ENCODE measurements around the gene FILIP1L. TPM values are rescaled to one million over a fixed set of nuclear protein-coding genes. Genes with fewer than 3 reads are reported as not detected.
A peak's percentile ranks its signal among the peaks of the same experiment; 100 is the strongest.

The FILIP1L gene
- total and polyA plus RNA-seq, 2 of the 13 experiments (the other 11 are each of a cell fraction or from before 2014, with no cell fraction given): 8.1 to 187 TPM

DNA sequence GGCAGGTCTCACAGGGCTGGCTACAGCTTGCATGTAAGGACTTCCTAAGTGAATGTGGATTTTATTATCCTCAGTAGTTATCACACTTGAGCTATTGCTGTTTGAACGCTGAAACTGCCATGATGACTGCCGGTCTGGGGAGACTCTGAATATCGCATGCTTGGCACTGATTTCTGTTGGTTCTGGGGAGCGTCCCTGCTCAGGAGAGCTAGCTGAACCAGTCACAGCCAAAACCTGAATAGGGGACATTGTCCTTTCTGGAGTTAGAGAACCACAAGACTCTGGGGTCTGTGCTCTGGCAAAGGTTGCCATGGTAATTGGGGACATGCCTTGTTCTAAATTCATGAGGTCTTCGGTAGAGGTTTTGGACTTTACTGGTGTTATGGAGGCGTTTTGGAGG lies 265.9 kb downstream of the FILIP1L start (continued):
- TF ChIP-seq, protein P1, sequence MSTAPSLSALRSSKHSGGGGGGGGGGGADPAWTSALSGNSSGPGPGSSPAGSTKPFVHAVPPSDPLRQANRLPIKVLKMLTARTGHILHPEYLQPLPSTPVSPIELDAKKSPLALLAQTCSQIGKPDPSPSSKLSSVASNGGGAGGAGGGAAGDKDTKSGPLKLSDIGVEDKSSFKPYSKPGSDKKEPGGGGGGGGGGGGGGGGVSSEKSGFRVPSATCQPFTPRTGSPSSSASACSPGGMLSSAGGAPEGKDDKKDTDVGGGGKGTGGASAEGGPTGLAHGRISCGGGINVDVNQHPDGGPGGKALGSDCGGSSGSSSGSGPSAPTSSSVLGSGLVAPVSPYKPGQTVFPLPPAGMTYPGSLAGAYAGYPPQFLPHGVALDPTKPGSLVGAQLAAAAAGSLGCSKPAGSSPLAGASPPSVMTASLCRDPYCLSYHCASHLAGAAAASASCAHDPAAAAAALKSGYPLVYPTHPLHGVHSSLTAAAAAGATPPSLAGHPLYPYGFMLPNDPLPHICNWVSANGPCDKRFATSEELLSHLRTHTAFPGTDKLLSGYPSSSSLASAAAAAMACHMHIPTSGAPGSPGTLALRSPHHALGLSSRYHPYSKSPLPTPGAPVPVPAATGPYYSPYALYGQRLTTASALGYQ (CRISPR knock-in tag; IDR thresholded peaks at IDR 0.05): no peak
- TF ChIP-seq, protein P2, sequence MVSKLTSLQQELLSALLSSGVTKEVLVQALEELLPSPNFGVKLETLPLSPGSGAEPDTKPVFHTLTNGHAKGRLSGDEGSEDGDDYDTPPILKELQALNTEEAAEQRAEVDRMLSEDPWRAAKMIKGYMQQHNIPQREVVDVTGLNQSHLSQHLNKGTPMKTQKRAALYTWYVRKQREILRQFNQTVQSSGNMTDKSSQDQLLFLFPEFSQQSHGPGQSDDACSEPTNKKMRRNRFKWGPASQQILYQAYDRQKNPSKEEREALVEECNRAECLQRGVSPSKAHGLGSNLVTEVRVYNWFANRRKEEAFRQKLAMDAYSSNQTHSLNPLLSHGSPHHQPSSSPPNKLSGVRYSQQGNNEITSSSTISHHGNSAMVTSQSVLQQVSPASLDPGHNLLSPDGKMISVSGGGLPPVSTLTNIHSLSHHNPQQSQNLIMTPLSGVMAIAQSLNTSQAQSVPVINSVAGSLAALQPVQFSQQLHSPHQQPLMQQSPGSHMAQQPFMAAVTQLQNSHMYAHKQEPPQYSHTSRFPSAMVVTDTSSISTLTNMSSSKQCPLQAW (CRISPR knock-in tag; IDR thresholded peaks at IDR 0.05): 0 out of 2 replicates have a peak, but pooled peaks have one; percentile 17
- TF ChIP-seq PTBP1 (IDR thresholded peaks at IDR 0.05; ENCODE audit: low read depth, low read length, poor library complexity, severe bottlenecking) (no peak), CBX1 (IDR thresholded peaks at IDR 0.05; ENCODE audit: low read depth) (no peak), MYNN (CRISPR knock-in tag; IDR thresholded peaks at IDR 0.05; ENCODE audit: low read depth) (no peak), ZZZ3 (CRISPR knock-in tag; IDR thresholded peaks at IDR 0.05; ENCODE audit: borderline replicate concordance) (no peak), FOSL1 (CRISPR knock-in tag; IDR thresholded peaks at IDR 0.05; ENCODE audit: borderline replicate concordance) (no peak), ZSCAN22 (CRISPR knock-in tag; IDR thresholded peaks at IDR 0.05) (no peak)
- TF ChIP-seq, protein P3, sequence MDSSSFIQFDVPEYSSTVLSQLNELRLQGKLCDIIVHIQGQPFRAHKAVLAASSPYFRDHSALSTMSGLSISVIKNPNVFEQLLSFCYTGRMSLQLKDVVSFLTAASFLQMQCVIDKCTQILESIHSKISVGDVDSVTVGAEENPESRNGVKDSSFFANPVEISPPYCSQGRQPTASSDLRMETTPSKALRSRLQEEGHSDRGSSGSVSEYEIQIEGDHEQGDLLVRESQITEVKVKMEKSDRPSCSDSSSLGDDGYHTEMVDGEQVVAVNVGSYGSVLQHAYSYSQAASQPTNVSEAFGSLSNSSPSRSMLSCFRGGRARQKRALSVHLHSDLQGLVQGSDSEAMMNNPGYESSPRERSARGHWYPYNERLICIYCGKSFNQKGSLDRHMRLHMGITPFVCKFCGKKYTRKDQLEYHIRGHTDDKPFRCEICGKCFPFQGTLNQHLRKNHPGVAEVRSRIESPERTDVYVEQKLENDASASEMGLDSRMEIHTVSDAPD (CRISPR knock-in tag; IDR thresholded peaks at IDR 0.05): no peak

All from HepG2 (cell line).